GM11168 (cell line): Measurements from ENCODE around the gene LMNA.

ENCODE experiments used
- in situ Hi-C: fragments of 300-500 bp; cut with MboI; formaldehyde crosslinking; loops from one replicate; pipeline ENCODE4 v1.12.0; 2022; ENCODE audit warnings: low sequenced_read_pairs; ENCODE audit not compliant: unreplicated experiment

Gene LMNA

GRCh38 chr1:156081180-156081916 is 33.2 kb upstream of the LMNA start:
- in situ Hi-C loops: no loop called here

DNA sequence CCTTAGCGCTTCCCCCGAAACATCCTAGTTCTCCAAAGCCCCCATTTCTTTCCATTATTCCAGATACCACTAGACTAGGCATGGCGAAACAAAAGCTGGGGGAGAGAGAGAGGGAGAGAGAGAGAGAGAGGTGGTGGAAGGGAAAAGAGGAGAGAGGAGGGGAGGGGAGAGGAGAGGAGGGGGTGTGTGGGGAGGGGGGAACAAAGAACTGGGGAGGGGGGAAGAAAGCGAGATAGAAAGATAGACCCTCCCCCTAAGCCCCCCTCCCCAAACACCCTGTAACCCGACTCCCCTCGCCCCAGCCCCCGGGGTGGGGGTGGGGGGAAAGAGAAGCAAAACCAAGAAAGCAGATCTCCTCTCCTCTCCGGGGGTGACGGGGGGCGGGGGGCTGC is 32.6 kb upstream of the LMNA start:
- in situ Hi-C loops: no loop called here

GRCh38 chr1:156082309-156083091 is 32.0 kb upstream of the LMNA start, which contains the start of gene MEX3A:
Gene MEX3A (minus strand): TSS chr1:156082465. CDS start chr1:156081998, 467 bp downstream.
- in situ Hi-C loops: no loop called here

- in situ Hi-C loops: no loop called here
These were observed 30.4 kb upstream of the LMNA start for GRCh38 chr1:156083800-156084790.

DNA sequence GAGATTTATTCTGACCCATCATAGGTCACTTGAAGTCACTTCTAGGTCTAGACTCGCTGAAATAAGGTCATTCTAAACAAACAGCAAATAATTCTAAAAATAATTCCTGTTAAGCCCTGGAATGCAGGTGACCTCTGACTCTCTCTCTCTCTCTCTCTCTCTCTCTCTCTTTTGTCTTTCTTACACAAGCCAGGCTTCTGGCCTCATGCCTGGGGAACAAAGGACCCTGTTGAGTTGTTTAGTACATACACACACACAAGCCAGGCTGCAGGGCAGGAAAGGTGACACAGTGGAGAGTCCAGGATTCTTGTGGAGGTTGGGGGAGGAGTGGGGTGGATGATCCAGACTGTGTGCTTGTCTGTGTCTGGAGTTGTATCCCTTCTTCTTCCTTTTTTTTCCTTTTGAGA is 28.3 kb upstream of the LMNA start:
- in situ Hi-C loops: no loop called here

DNA sequence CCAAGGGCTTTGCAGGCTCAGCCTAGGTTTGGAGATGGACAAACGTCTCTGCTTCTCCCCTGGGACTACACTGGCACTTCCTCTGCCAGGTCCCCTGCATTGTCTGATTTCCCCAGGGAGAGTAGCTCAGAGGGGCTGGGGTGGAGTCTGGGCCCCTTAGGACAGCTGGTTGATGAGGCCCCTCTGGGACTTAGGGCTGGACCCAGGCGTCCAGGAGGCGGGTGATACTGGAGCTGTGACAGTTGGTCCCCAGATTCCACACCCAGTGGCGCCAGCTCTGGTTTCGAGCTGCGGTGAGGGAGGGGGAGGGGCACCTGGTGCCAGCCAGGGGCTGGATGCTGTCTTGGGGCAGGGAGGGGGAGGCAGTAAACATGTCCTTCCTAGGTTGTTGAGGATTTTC is 24.8 kb upstream of the LMNA start:
- in situ Hi-C loops: loop anchor here (5.0 kb wide), 2 partner anchors 38 to 138 kb away; no protein-coding TSS in a partner anchor

GRCh38 chr1:156090138-156090839 is 24.2 kb upstream of the LMNA start:
- in situ Hi-C loops: loop anchor here (5.0 kb wide), 2 partner anchors 37 to 137 kb away; no protein-coding TSS in a partner anchor

GRCh38 chr1:156090840-156091188 is 23.7 kb upstream of the LMNA start:
- in situ Hi-C loops: loop anchor here (5.0 kb wide), 2 partner anchors 36 to 136 kb away; no protein-coding TSS in a partner anchor

GRCh38 chr1:156091610-156092009 is 22.9 kb upstream of the LMNA start:
- in situ Hi-C loops: loop anchor here (5.0 kb wide), 2 partner anchors 36 to 136 kb away; no protein-coding TSS in a partner anchor

- in situ Hi-C loops: no loop called here
These were observed 18.5 kb upstream of the LMNA start for GRCh38 chr1:156095906-156096508.

DNA sequence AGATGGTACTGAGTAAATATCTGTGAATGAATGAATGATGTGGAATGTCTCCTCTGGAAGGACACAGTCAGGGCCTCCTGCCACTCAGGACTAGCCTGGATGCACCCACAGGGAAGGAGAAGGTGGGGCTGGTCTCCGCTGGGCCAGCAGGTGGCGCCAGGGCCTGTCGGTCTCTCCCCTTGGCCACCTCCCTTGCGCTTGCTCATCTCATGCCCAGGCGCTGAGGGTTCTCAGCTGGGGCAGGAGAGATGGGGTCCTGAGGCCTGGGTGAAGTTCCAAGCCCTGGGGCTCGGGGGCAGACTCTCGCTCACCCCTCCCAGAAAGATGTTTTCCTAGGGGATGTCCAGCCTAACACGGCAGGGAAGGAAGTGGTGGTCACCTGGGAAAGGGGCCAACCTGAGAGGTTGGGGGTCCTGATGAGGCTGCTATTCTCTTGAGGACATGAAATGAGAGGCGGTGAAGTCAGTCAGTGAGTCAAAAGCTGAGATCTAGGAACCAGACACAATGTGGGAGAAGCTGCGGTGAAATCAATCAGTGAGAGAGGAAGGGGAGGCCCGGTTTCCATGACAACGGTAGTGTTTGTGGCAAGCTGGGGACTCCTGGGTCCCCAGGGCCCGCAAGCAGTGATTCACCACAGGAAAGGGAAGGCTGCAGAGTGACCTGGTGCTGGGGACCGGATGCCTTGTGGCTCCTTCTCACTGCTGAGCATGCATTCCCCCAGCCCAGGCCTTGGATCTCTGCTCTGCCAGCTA is 17.7 kb upstream of the LMNA start:
- in situ Hi-C loops: no loop called here

- in situ Hi-C loops: no loop called here
These were observed 16.9 kb upstream of the LMNA start for GRCh38 chr1:156097499-156098178.

GRCh38 chr1:156098784-156099183 is 15.7 kb upstream of the LMNA start:
- in situ Hi-C loops: no loop called here

DNA sequence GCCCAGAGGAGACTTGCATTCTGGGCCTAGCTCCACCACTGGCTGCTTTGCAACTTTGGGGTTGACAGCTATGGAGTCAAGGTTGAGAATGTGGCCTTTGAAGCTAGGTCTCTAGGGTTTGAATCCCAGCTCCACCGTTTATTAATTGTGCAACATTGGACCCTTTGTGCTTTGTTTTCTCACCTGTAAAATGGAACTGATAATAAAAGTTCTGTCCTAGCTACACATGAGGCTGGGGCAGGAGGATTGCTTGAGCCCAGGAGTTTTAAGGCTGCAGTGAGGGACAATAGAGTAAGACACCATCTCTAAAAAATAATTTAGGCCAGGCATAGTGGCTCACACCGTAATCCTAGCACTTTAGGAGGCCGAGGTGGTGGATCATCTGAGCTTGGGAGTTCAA is 15.2 kb upstream of the LMNA start:
- in situ Hi-C loops: no loop called here

GRCh38 chr1:156100205-156100995 is 14.1 kb upstream of the LMNA start:
- in situ Hi-C loops: no loop called here

GRCh38 chr1:156101880-156102279 is 12.6 kb upstream of the LMNA start:
- in situ Hi-C loops: no loop called here
